ENCODE results near the gene CNGB1. TPM values are rescaled to one million over a fixed set of nuclear protein-coding genes. Genes with fewer than 3 reads are reported as not detected.

Gene CNGB1
- total RNA-seq, 1 experiment from 2014 or later = not detected

DNA sequence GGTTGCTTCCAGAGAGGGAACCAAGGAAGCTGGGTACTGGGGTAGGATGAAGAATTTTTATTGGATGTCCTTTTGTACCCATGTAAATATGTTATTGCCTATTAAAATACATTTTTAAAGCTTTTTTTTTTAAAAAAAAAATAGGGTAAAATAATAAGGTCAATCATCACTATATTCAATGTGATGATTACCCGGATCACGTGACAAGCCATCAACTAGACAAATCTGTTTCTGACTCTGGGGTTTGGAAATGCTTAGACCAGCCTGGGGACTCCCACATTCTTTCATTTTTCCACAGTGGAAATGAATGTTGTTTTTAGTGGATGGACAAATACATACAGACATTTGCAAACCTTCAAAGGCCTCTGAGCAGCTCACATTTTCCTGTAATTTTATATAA, 88.7 kb downstream of the CNGB1 start:
- TF ChIP-seq, protein P1, sequence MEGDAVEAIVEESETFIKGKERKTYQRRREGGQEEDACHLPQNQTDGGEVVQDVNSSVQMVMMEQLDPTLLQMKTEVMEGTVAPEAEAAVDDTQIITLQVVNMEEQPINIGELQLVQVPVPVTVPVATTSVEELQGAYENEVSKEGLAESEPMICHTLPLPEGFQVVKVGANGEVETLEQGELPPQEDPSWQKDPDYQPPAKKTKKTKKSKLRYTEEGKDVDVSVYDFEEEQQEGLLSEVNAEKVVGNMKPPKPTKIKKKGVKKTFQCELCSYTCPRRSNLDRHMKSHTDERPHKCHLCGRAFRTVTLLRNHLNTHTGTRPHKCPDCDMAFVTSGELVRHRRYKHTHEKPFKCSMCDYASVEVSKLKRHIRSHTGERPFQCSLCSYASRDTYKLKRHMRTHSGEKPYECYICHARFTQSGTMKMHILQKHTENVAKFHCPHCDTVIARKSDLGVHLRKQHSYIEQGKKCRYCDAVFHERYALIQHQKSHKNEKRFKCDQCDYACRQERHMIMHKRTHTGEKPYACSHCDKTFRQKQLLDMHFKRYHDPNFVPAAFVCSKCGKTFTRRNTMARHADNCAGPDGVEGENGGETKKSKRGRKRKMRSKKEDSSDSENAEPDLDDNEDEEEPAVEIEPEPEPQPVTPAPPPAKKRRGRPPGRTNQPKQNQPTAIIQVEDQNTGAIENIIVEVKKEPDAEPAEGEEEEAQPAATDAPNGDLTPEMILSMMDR (conservative IDR thresholded peaks at IDR 0.05; ENCODE audit: low read depth, low read length) = no peak
- TF ChIP-seq EZH2 (IDR thresholded peaks at IDR 0.05; ENCODE audit: borderline replicate concordance, low read depth, low read length, poor library complexity, severe bottlenecking) = no peak
- H3K4me3 ChIP-seq (ENCODE audit: low read depth, low read length, poor library complexity, severe bottlenecking) = no peak overlapping the region
- intact Hi-C loops (cut with micrococcal nuclease; ENCODE audit: unreplicated experiment) = no loop called here
- no peaks in the 10 kb centered on the region for H3K27me3 ChIP-seq (replicated peaks; ENCODE audit: insufficient read depth, low read depth, low read length, poor library complexity)
- no peaks in the 10 kb centered on the region for H3K36me3 ChIP-seq (ENCODE audit: insufficient read depth, low read length, poor library complexity, severe bottlenecking)
- no peak for DNase-seq (ENCODE audit: low spot score)
- POLR2A ChIA-PET (ENCODE audit: low non-redundant PET) = no interaction called here
- no TSS peak for BruUV-seq (replicated peaks)
- no peaks in the 10 kb centered on the region for H3K9me3 ChIP-seq (ENCODE audit: low read depth, low read length, poor library complexity, severe bottlenecking)
- no peak overlapping the region for H3K27ac ChIP-seq (ENCODE audit: low read depth, low read length, poor library complexity, severe bottlenecking)
- CTCF ChIA-PET = interaction anchor here (0.7 kb wide), 1 partner anchor 877 kb away, joined by 4 read pairs; no protein-coding TSS in a partner anchor
- peaks cover 10% of the 10 kb centered on the region for H3K4me1 ChIP-seq (ENCODE audit: insufficient read depth, low read length, poor library complexity, severe bottlenecking)

DNA sequence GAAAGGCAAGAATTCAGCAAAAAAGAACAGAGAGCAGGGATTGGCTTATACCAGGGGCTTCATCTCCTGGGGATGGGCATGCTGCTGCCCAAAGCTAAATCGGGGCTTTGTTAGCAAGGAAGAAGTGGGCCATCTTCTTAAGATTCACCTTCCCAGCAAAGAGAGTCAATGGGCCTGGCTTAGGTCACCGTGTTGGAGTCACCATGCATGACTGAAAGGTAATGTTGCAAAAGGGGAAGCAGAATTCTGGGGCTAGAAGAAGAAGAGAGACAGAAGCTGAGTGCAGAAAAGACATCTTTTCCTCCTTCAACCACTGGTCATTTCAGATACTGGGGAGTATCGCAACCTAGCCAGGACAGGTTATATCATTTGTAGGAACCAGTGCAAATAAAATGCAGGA, 92.3 kb downstream of the CNGB1 start:
- DNase-seq (ENCODE audit: low spot score) = no peak
- Histone ChIP-seq H3K36me3 (ENCODE audit: insufficient read depth, low read length, poor library complexity, severe bottlenecking) (no peaks in the 10 kb centered on the region), H3K27ac (ENCODE audit: low read depth, low read length, poor library complexity, severe bottlenecking) (no peak overlapping the region), H3K27me3 (replicated peaks; ENCODE audit: insufficient read depth, low read depth, low read length, poor library complexity) (no peaks in the 10 kb centered on the region), H3K4me1 (ENCODE audit: insufficient read depth, low read length, poor library complexity, severe bottlenecking) (peaks cover 10% of the 10 kb centered on the region), H3K9me3 (ENCODE audit: low read depth, low read length, poor library complexity, severe bottlenecking) (no peaks in the 10 kb centered on the region), H3K4me3 (ENCODE audit: low read depth, low read length, poor library complexity, severe bottlenecking) (no peak overlapping the region)
- ChIA-PET POLR2A (ENCODE audit: low non-redundant PET) (no interaction called here), CTCF (no interaction called here)
- TF ChIP-seq, protein P1 (conservative IDR thresholded peaks at IDR 0.05; ENCODE audit: low read depth, low read length) = no peak
- TF ChIP-seq EZH2 (IDR thresholded peaks at IDR 0.05; ENCODE audit: borderline replicate concordance, low read depth, low read length, poor library complexity, severe bottlenecking) = no peak
- intact Hi-C loops (cut with micrococcal nuclease; ENCODE audit: unreplicated experiment) = no loop called here
- BruUV-seq (replicated peaks) = no TSS peak

DNA sequence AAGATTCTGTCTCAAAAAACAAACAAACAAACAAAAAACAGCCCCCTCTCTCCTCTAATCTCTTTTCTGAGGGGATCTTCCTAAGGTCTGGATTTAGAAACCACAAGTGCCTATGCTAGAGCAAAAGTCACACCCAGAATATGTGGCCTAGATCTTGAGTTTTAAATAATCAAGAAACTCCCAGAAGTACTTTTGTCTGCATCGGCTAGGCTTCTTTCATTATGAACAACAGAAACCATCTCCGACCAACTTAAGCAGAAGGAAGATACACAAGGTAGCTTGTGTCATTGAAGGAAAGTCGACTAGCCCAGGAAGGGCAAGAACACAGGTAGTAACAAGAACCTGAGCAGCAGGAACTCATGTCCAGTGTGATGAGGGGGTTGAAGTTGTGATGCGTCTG, 94.7 kb downstream of the CNGB1 start:
- ChIA-PET POLR2A (ENCODE audit: low non-redundant PET) (no interaction called here), CTCF (no interaction called here)
- H3K9me3 ChIP-seq (ENCODE audit: low read depth, low read length, poor library complexity, severe bottlenecking) = no peaks in the 10 kb centered on the region

More for the DNA sequence above, 94.7 kb downstream of the CNGB1 start:
- Histone ChIP-seq H3K36me3 (ENCODE audit: insufficient read depth, low read length, poor library complexity, severe bottlenecking) (no peaks in the 10 kb centered on the region), H3K4me1 (ENCODE audit: insufficient read depth, low read length, poor library complexity, severe bottlenecking) (peaks cover 9% of the 10 kb centered on the region), H3K27me3 (replicated peaks; ENCODE audit: insufficient read depth, low read depth, low read length, poor library complexity) (no peaks in the 10 kb centered on the region), H3K4me3 (ENCODE audit: low read depth, low read length, poor library complexity, severe bottlenecking) (no peak overlapping the region), H3K27ac (ENCODE audit: low read depth, low read length, poor library complexity, severe bottlenecking) (no peak overlapping the region)
- TF ChIP-seq, protein P1 (conservative IDR thresholded peaks at IDR 0.05; ENCODE audit: low read depth, low read length) = no peak
- no peak for TF ChIP-seq EZH2 (IDR thresholded peaks at IDR 0.05; ENCODE audit: borderline replicate concordance, low read depth, low read length, poor library complexity, severe bottlenecking)
- BruUV-seq (replicated peaks) = no TSS peak
- no peak for DNase-seq (ENCODE audit: low spot score)
- intact Hi-C loops (cut with micrococcal nuclease; ENCODE audit: unreplicated experiment) = no loop called here

Measured in A673 (cell line).